ENCODE results near the gene GARS1.

The GARS1 gene

GRCh38 chr7:30663414-30663813 lies 68.7 kb downstream of the GARS1 start:
- DNase-seq (ENCODE audit: extremely low spot score): no peak
- TF ChIP-seq CTCF (IDR thresholded peaks at IDR 0.05; ENCODE audit: control extremely low read depth, extremely low read depth, low read depth, missing control alignments): no peak
- CTCF ChIA-PET: interaction anchor here (1.4 kb wide), 1 partner anchor 9 kb away, joined by 4 read pairs; no protein-coding TSS in a partner anchor
- POLR2A ChIA-PET: no interaction called here

DNA sequence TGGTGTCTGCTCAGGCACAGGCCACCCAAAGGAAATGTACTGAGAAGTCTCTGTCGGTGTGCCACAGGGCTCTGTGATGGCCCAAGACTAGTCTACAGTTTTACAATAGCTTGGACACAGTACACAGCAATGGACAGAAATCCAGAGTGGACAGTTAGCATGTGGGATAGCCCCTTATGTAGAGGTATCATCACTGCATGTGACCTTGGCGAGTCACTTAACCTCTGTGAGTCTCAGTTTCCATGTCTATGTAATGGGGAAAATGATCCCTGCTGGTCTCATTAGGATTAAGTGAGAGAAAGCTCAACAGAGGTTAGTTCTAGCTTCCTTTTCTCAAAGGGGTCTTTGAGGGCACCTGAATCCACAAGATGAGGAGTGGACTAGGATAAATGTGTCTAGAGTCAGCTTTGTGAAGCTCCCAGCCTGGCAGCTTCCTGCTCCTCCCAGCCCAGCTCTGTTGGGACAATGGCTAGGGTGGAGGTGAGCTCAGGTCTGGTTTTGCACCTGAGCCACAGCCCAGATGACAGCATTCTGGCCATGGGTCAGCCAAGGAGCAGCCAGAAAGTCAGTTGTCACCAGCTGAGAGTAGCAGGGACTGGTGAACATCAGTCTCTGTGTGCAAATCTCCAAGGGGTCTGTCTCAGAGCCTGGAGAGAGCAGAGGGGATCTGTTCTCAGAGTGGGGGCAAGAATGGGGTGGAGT lies 69.7 kb downstream of the GARS1 start:
- DNase-seq (ENCODE audit: extremely low spot score): no peak
- CTCF ChIA-PET: interaction anchor here (1.0 to 1.4 kb wide), 3 partner anchors 10 to 275 kb away, joined by 3 to 4 read pairs (median 4); no protein-coding TSS in a partner anchor
- POLR2A ChIA-PET: no interaction called here
- TF ChIP-seq CTCF (IDR thresholded peaks at IDR 0.05; ENCODE audit: control extremely low read depth, extremely low read depth, low read depth, missing control alignments): no peak

GRCh38 chr7:30665043-30665442 lies 70.4 kb downstream of the GARS1 start:
- DNase-seq (ENCODE audit: extremely low spot score): no peak
- ChIA-PET POLR2A (no interaction called here), CTCF (interaction anchor here (1.0 to 1.4 kb wide), 2 partner anchors 39 to 274 kb away, joined by 3 to 4 read pairs; no protein-coding TSS in a partner anchor)
- TF ChIP-seq CTCF (IDR thresholded peaks at IDR 0.05; ENCODE audit: control extremely low read depth, extremely low read depth, low read depth, missing control alignments): no peak

GRCh38 chr7:30665449-30665848 lies 70.8 kb downstream of the GARS1 start:
- no peak for TF ChIP-seq CTCF (IDR thresholded peaks at IDR 0.05; ENCODE audit: control extremely low read depth, extremely low read depth, low read depth, missing control alignments)
- ChIA-PET CTCF (no interaction called here), POLR2A (no interaction called here)
- DNase-seq (ENCODE audit: extremely low spot score): no peak

- no peak for TF ChIP-seq CTCF (IDR thresholded peaks at IDR 0.05; ENCODE audit: control extremely low read depth, extremely low read depth, low read depth, missing control alignments)
- CTCF ChIA-PET: interaction anchor here (1.2 to 1.8 kb wide), 2 partner anchors 9 to 103 kb away, joined by 3 to 5 read pairs; no protein-coding TSS in a partner anchor
- POLR2A ChIA-PET: no interaction called here
- DNase-seq (ENCODE audit: extremely low spot score): no peak
Measured at GRCh38 chr7:30667172-30667571, 72.5 kb downstream of the GARS1 start.

DNA sequence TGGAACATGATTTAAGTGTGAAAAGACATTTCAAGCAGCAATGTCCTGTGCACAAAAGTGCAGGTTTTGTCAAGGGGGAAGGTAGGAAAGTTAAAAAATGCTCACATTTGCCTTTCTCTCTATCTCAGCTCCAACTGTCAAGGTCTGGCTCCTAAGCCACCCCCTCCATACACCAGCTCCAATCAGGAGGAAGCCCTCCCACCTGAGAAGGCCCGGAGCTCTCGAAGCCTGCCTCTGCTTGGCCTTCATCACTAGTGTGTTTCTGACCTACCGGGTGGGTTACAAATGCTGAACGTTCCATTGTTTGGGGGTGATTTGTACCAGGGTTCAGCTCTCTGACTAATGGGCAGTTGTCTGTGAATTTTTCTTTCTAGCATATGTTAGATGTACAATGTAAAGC lies 73.4 kb downstream of the GARS1 start:
- no peak for DNase-seq (ENCODE audit: extremely low spot score)
- ChIA-PET POLR2A (no interaction called here), CTCF (interaction anchor here (0.8 to 1.8 kb wide), 4 partner anchors 8 to 104 kb away, joined by 3 to 5 read pairs (median 3); no protein-coding TSS in a partner anchor)
- no peak for TF ChIP-seq CTCF (IDR thresholded peaks at IDR 0.05; ENCODE audit: control extremely low read depth, extremely low read depth, low read depth, missing control alignments)
